ENCODE data around the gene TBC1D2B. TPM values are rescaled to one million over a fixed set of nuclear protein-coding genes. Genes with fewer than 3 reads are reported as not detected.
A peak's percentile ranks its signal among the peaks of the same experiment; 100 is the strongest.

TBC1D2B gene
- total RNA-seq, 1 donor, result 52.2 TPM

GRCh38 chr15:78056714-78057269 is 20.7 kb downstream of the TBC1D2B start:
- no peak for DNase-seq (ENCODE audit: low read depth)
- no peak for TF ChIP-seq CTCF (IDR thresholded peaks at IDR 0.05; ENCODE audit: insufficient read depth, low read depth, low read length)
- H3K4me3 ChIP-seq (ENCODE audit: low read depth, low read length), result no peak overlapping the region

- H3K4me3 ChIP-seq (ENCODE audit: low read depth, low read length), result no peak overlapping the region
- peak; percentile 49 for DNase-seq (ENCODE audit: low read depth)
- TF ChIP-seq CTCF (IDR thresholded peaks at IDR 0.05; ENCODE audit: insufficient read depth, low read depth, low read length), result no peak
Observed at GRCh38 chr15:78055919-78056713, 21.4 kb downstream of the TBC1D2B start.

- TF ChIP-seq CTCF (IDR thresholded peaks at IDR 0.05; ENCODE audit: insufficient read depth, low read depth, low read length), result no peak
- no peak overlapping the region for H3K4me3 ChIP-seq (ENCODE audit: low read depth, low read length)
- DNase-seq (ENCODE audit: low read depth), result no peak
Observed at GRCh38 chr15:78054966-78055365, 22.5 kb downstream of the TBC1D2B start.

GRCh38 chr15:78054518-78054917 is 23.0 kb downstream of the TBC1D2B start:
- no peak for TF ChIP-seq CTCF (IDR thresholded peaks at IDR 0.05; ENCODE audit: insufficient read depth, low read depth, low read length)
- no peak for DNase-seq (ENCODE audit: low read depth)

GRCh38 chr15:78052545-78052944 is 25.0 kb downstream of the TBC1D2B start:
- H3K4me3 ChIP-seq (ENCODE audit: low read depth, low read length), result no peak overlapping the region
- no peak for TF ChIP-seq CTCF (IDR thresholded peaks at IDR 0.05; ENCODE audit: insufficient read depth, low read depth, low read length)
- no peak for DNase-seq (ENCODE audit: low read depth)

More at GRCh38 chr15:78054518-78054917, 23.0 kb downstream of the TBC1D2B start:
- H3K4me3 ChIP-seq (ENCODE audit: low read depth, low read length), result no peak overlapping the region

GRCh38 chr15:78052001-78052401 is 25.5 kb downstream of the TBC1D2B start:
- no peak overlapping the region for H3K4me3 ChIP-seq (ENCODE audit: low read depth, low read length)
- TF ChIP-seq CTCF (IDR thresholded peaks at IDR 0.05; ENCODE audit: insufficient read depth, low read depth, low read length), result no peak
- peak; percentile 47 for DNase-seq (ENCODE audit: low read depth)
